Measurements from ENCODE around the gene FCN1. TPM values are rescaled to one million over a fixed set of nuclear protein-coding genes. Genes with fewer than 3 reads are reported as not detected.
A peak's percentile ranks its signal among the peaks of the same experiment; 100 is the strongest.

The FCN1 gene
- total RNA-seq, 6 experiments from 2014 or later: 0.68 to 5.3 (median 1.7) TPM

DNA sequence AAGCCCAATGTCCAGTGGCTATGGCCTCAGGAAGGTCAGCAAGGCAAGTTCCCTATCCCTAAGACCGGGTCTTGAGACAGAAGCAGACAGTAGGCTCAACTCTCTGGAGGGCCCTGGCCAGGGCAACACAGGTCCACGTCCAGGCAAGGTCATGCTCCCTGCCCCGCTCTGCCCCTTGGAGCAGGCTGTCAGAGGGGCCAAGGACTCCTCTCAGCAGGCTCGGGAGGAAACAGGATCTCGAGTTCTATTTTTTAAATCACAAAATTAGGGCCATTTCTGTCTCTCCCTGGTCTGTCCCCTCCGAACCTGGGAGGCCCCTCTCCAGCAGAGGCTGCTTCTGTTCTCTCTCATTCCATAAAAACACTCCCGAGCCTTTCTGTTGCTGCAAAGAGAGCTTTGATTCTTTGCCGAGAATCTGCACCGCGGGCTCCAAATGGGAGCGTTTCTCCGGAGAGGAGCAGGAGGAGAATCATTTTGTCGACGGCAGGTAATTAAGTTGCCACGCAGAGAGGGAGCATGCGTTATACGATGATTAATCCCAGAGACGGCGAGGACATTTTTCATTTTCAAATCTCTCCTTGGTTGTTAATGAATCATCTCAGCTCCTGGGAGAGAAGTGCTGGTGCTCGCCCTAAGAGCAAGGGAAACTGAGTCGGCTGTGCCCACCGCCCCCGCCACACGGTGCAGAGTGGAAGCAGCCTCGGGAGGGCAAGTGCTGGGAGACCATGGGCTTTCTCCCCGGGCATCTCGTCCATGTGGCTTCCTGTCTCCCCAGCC lies 24.5 kb upstream of the FCN1 start:
- intact Hi-C loops (cut with DNase I): no loop called here
- DNase-seq (peak in 1 of 3 donors; percentile 33), ATAC-seq (peak in 1 of 4 donors; percentile 32)
- Histone ChIP-seq H3K36me3 (no peaks in the 10 kb centered on the region), H3K27ac (no peak overlapping the region), H3K27me3 (no peaks in the 10 kb centered on the region), H3K9me3 (no peaks in the 10 kb centered on the region), H3K4me3 (no peak overlapping the region), H3K4me1 (no peaks in the 10 kb centered on the region)
- 42% methylated on average over 21 of the region's 27 CpGs for WGBS (ENCODE audit: insufficient coverage, low coverage, low lambda C conversion rate, missing lambda C conversion rate)
- TF ChIP-seq, protein P1, sequence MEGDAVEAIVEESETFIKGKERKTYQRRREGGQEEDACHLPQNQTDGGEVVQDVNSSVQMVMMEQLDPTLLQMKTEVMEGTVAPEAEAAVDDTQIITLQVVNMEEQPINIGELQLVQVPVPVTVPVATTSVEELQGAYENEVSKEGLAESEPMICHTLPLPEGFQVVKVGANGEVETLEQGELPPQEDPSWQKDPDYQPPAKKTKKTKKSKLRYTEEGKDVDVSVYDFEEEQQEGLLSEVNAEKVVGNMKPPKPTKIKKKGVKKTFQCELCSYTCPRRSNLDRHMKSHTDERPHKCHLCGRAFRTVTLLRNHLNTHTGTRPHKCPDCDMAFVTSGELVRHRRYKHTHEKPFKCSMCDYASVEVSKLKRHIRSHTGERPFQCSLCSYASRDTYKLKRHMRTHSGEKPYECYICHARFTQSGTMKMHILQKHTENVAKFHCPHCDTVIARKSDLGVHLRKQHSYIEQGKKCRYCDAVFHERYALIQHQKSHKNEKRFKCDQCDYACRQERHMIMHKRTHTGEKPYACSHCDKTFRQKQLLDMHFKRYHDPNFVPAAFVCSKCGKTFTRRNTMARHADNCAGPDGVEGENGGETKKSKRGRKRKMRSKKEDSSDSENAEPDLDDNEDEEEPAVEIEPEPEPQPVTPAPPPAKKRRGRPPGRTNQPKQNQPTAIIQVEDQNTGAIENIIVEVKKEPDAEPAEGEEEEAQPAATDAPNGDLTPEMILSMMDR (IDR thresholded peaks at IDR 0.05): no peak
- TF ChIP-seq POLR2A (IDR thresholded peaks at IDR 0.05): no peak

GRCh38 chr9:134940236-134941208 lies 22.8 kb upstream of the FCN1 start:
- 74% methylated on average over 9 of the region's 27 CpGs for WGBS (ENCODE audit: insufficient coverage, low coverage, low lambda C conversion rate, missing lambda C conversion rate)
- H3K4me1 ChIP-seq: no peaks in the 10 kb centered on the region
- no peaks in the 10 kb centered on the region for H3K27me3 ChIP-seq
- DNase-seq: peak in 1 of 3 donors; percentile 37
- no peak overlapping the region for H3K27ac ChIP-seq
- no peaks in the 10 kb centered on the region for H3K36me3 ChIP-seq
- TF ChIP-seq POLR2A (IDR thresholded peaks at IDR 0.05): no peak
- TF ChIP-seq, protein P1 (IDR thresholded peaks at IDR 0.05): no peak
- no peak for ATAC-seq
- no peaks in the 10 kb centered on the region for H3K9me3 ChIP-seq
- no peak overlapping the region for H3K4me3 ChIP-seq
- intact Hi-C loops (cut with DNase I): no loop called here

DNA sequence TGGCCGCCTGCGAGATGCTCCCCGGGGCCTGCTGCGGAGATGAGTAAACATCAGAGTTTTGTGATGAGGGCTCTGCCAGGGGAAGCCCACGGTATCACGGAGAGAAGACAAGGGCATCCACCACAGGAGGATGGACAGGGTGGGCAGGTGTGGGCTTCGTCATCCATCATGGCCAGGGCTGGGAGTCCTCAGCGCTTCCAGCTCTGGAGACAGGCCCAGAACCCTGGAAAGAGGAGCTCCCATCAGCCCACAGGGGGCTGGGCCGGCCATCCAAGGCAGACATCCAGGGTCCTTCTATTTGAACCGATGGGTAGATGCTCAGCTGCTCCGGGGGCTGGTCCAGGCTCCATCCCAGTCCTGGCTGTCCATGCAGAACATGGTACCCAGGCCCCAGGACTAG lies 22.1 kb upstream of the FCN1 start:
- ATAC-seq (no peak), DNase-seq (peak in 1 of 3 donors; percentile 42)
- H3K4me3 ChIP-seq: no peak overlapping the region
- H3K36me3 ChIP-seq: no peaks in the 10 kb centered on the region
- no peaks in the 10 kb centered on the region for H3K27me3 ChIP-seq
- no peak for TF ChIP-seq POLR2A (IDR thresholded peaks at IDR 0.05)
- TF ChIP-seq, protein P1 (IDR thresholded peaks at IDR 0.05): no peak
- H3K27ac ChIP-seq: no peak overlapping the region
- no peaks in the 10 kb centered on the region for H3K9me3 ChIP-seq
- intact Hi-C loops (cut with DNase I): no loop called here
- WGBS (ENCODE audit: insufficient coverage, low coverage, low lambda C conversion rate, missing lambda C conversion rate): 83% methylated on average over 1 of the region's 11 CpGs
- H3K4me1 ChIP-seq: no peaks in the 10 kb centered on the region

GRCh38 chr9:134939080-134939733 lies 21.5 kb upstream of the FCN1 start:
- TF ChIP-seq, protein P1 (IDR thresholded peaks at IDR 0.05): no peak
- TF ChIP-seq POLR2A (IDR thresholded peaks at IDR 0.05): no peak
- Histone ChIP-seq H3K27me3 (no peaks in the 10 kb centered on the region), H3K27ac (no peak overlapping the region), H3K36me3 (no peaks in the 10 kb centered on the region), H3K9me3 (no peaks in the 10 kb centered on the region), H3K4me3 (no peak overlapping the region), H3K4me1 (no peaks in the 10 kb centered on the region)
- 64% methylated on average over 10 of the region's 16 CpGs for WGBS (ENCODE audit: insufficient coverage, low coverage, low lambda C conversion rate, missing lambda C conversion rate)
- peak in 1 of 3 donors; percentile 30 for DNase-seq
- no peak for ATAC-seq
- intact Hi-C loops (cut with DNase I): no loop called here

Measured in right lobe of liver (tissue), 6 donors.